Stomach (tissue), 4 donors: Measurements from ENCODE around the gene B3GNT9.

Source experiments
- EP300 ChIP-seq: sonication (generic); formaldehyde crosslinking; IDR thresholded peaks from one replicate; pipeline ENCODE4 v1.6.1; 2017; ENCODE audit warnings: antibody characterized with exemption
- POLR2A ChIP-seq, 4 donors: fragments of 450-650 bp; IDR thresholded peaks; one replicate each; pipeline ENCODE4 v1.6.1; 2016; ENCODE audit warnings: antibody characterized with exemption in 4 of 4, control low read depth in 2 of 4, mild to moderate bottlenecking in 1 of 4, moderate library complexity in 1 of 4
- POLR2AphosphoS5 ChIP-seq, 3 donors: sonication (generic); formaldehyde crosslinking; IDR thresholded peaks; one replicate each; pipeline ENCODE4 v1.6.1; 2016; ENCODE audit warnings: antibody characterized with exemption in 3 of 3
- TF ChIP-seq, protein P1 (sequence below), 7 experiments: fragments of 450-650 bp in 4 of 7; fragments of 200-600 bp in 3 of 7; sonication (generic) in 3 of 7; IDR thresholded peaks; one replicate each; pipeline ENCODE4 v1.5.1; 2016 to 2019; ENCODE audit warnings: antibody characterized with exemption in 7 of 7, control low read depth in 2 of 7, mild to moderate bottlenecking in 1 of 7

DNA sequence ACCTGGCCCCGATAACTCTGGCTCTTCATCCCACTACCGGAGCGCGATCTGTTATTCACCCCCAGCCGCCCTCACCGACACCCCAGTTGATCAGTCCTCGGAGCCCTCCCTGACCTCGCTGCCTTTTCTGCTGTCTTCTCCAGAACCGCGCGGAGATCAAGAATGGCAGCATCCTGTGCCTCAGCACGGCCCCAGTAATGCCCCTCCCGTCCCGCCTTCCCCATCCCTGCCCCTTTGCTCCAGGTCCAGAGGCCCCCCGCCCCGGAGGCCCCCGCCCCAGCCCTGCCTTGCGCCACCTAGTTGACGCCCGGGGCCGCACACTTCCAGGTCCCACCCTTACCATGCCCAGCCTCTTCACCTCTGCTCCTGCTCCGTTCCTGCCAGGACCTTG, 49.0 kb upstream of the B3GNT9 start:
- TF ChIP-seq POLR2A (IDR thresholded peaks at IDR 0.05) (no peak), EP300 (no peak), POLR2AphosphoS5 (IDR thresholded peaks at IDR 0.05) (no peak)
- TF ChIP-seq, protein P1, sequence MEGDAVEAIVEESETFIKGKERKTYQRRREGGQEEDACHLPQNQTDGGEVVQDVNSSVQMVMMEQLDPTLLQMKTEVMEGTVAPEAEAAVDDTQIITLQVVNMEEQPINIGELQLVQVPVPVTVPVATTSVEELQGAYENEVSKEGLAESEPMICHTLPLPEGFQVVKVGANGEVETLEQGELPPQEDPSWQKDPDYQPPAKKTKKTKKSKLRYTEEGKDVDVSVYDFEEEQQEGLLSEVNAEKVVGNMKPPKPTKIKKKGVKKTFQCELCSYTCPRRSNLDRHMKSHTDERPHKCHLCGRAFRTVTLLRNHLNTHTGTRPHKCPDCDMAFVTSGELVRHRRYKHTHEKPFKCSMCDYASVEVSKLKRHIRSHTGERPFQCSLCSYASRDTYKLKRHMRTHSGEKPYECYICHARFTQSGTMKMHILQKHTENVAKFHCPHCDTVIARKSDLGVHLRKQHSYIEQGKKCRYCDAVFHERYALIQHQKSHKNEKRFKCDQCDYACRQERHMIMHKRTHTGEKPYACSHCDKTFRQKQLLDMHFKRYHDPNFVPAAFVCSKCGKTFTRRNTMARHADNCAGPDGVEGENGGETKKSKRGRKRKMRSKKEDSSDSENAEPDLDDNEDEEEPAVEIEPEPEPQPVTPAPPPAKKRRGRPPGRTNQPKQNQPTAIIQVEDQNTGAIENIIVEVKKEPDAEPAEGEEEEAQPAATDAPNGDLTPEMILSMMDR (IDR thresholded peaks at IDR 0.05), result peak in 1 of 7 experiments; percentile 4
